ENCODE data around the gene CRLF1.

Gene CRLF1

GRCh38 chr19:18606281-18607225 lies at the start of gene CRLF1:
CRLF1 (minus strand) TSS chr19:18606799; CDS start chr19:18606656, 143 bp downstream.
- H3K36me3 ChIP-seq (ENCODE audit: control insufficient read depth, insufficient read depth, low read length) = no peaks in the 10 kb centered on the region
- no peak within 1 kb of the TSS for H3K27ac ChIP-seq (ENCODE audit: low read depth, low read length)
- H3K9me3 ChIP-seq (ENCODE audit: control insufficient read depth, insufficient read depth, low read depth, low read length) = no peaks in the 10 kb centered on the region
- H3K27me3 ChIP-seq (ENCODE audit: control insufficient read depth, insufficient read depth, low read length) = peaks cover 95% of the 10 kb centered on the region
- peak within 1 kb of the TSS; percentile 52 for H3K4me3 ChIP-seq (ENCODE audit: low read depth, low read length)
- peak within 1 kb of the TSS; percentile 43 for H3K9ac ChIP-seq (ENCODE audit: low read length)
- peaks cover 54% of the 10 kb centered on the region for H3K4me1 ChIP-seq (ENCODE audit: control insufficient read depth, insufficient read depth, low read length)

GRCh38 chr19:18655173-18655844 lies 48.7 kb upstream of the CRLF1 start:
- Histone ChIP-seq H3K4me1 (ENCODE audit: control insufficient read depth, insufficient read depth, low read length) (peaks cover 37% of the 10 kb centered on the region), H3K9me3 (ENCODE audit: control insufficient read depth, insufficient read depth, low read depth, low read length) (no peaks in the 10 kb centered on the region), H3K9ac (ENCODE audit: low read length) (no peak overlapping the region), H3K4me3 (ENCODE audit: low read depth, low read length) (no peak overlapping the region), H3K27me3 (ENCODE audit: control insufficient read depth, insufficient read depth, low read length) (peaks cover 6% of the 10 kb centered on the region; the same call in 1 of the 2 replicates), H3K27ac (ENCODE audit: low read depth, low read length) (no peak overlapping the region), H3K36me3 (ENCODE audit: control insufficient read depth, insufficient read depth, low read length) (no peaks in the 10 kb centered on the region)

- no peaks in the 10 kb centered on the region for H3K9me3 ChIP-seq (ENCODE audit: control insufficient read depth, insufficient read depth, low read depth, low read length)
- H3K4me3 ChIP-seq (ENCODE audit: low read depth, low read length) = no peak overlapping the region
- peaks cover 39% of the 10 kb centered on the region for H3K4me1 ChIP-seq (ENCODE audit: control insufficient read depth, insufficient read depth, low read length)
- H3K9ac ChIP-seq (ENCODE audit: low read length) = no peak overlapping the region
- H3K27me3 ChIP-seq (ENCODE audit: control insufficient read depth, insufficient read depth, low read length) = peaks cover 8% of the 10 kb centered on the region; the same call in 1 of the 2 replicates
- H3K27ac ChIP-seq (ENCODE audit: low read depth, low read length) = no peak overlapping the region
- H3K36me3 ChIP-seq (ENCODE audit: control insufficient read depth, insufficient read depth, low read length) = no peaks in the 10 kb centered on the region
These were observed 47.9 kb upstream of the CRLF1 start for GRCh38 chr19:18654469-18654868.

- H3K36me3 ChIP-seq (ENCODE audit: control insufficient read depth, insufficient read depth, low read length) = no peaks in the 10 kb centered on the region
- peaks cover 41% of the 10 kb centered on the region for H3K4me1 ChIP-seq (ENCODE audit: control insufficient read depth, insufficient read depth, low read length)
- H3K27ac ChIP-seq (ENCODE audit: low read depth, low read length) = no peak overlapping the region
- H3K9ac ChIP-seq (ENCODE audit: low read length) = no peak overlapping the region
- H3K9me3 ChIP-seq (ENCODE audit: control insufficient read depth, insufficient read depth, low read depth, low read length) = no peaks in the 10 kb centered on the region
- H3K4me3 ChIP-seq (ENCODE audit: low read depth, low read length) = no peak overlapping the region
- H3K27me3 ChIP-seq (ENCODE audit: control insufficient read depth, insufficient read depth, low read length) = peaks cover 8% of the 10 kb centered on the region; the same call in 1 of the 2 replicates
These were observed 47.3 kb upstream of the CRLF1 start for GRCh38 chr19:18653853-18654252.

- Histone ChIP-seq H3K4me1 (ENCODE audit: control insufficient read depth, insufficient read depth, low read length) (peaks cover 39% of the 10 kb centered on the region), H3K36me3 (ENCODE audit: control insufficient read depth, insufficient read depth, low read length) (no peaks in the 10 kb centered on the region), H3K4me3 (ENCODE audit: low read depth, low read length) (no peak overlapping the region), H3K27me3 (ENCODE audit: control insufficient read depth, insufficient read depth, low read length) (peaks cover 4% of the 10 kb centered on the region; the same call in 1 of the 2 replicates), H3K9me3 (ENCODE audit: control insufficient read depth, insufficient read depth, low read depth, low read length) (no peaks in the 10 kb centered on the region), H3K27ac (ENCODE audit: low read depth, low read length) (no peak overlapping the region), H3K9ac (ENCODE audit: low read length) (no peak overlapping the region)
These were observed 45.1 kb upstream of the CRLF1 start for GRCh38 chr19:18651733-18652132.

- Histone ChIP-seq H3K4me1 (ENCODE audit: control insufficient read depth, insufficient read depth, low read length) (peaks cover 42% of the 10 kb centered on the region), H3K27ac (ENCODE audit: low read depth, low read length) (no peak overlapping the region), H3K27me3 (ENCODE audit: control insufficient read depth, insufficient read depth, low read length) (peaks cover 4% of the 10 kb centered on the region; the same call in 1 of the 2 replicates), H3K9ac (ENCODE audit: low read length) (no peak overlapping the region), H3K9me3 (ENCODE audit: control insufficient read depth, insufficient read depth, low read depth, low read length) (no peaks in the 10 kb centered on the region), H3K4me3 (ENCODE audit: low read depth, low read length) (no peak overlapping the region), H3K36me3 (ENCODE audit: control insufficient read depth, insufficient read depth, low read length) (no peaks in the 10 kb centered on the region)
These were observed 44.7 kb upstream of the CRLF1 start for GRCh38 chr19:18651300-18651699.

- peaks cover 4% of the 10 kb centered on the region; the same call in 1 of the 2 replicates for H3K27me3 ChIP-seq (ENCODE audit: control insufficient read depth, insufficient read depth, low read length)
These were observed 44.0 kb upstream of the CRLF1 start for GRCh38 chr19:18650468-18651041.

GRCh38 chr19:18650021-18650390 lies 43.4 kb upstream of the CRLF1 start:
- Histone ChIP-seq H3K4me1 (ENCODE audit: control insufficient read depth, insufficient read depth, low read length) (peaks cover 46% of the 10 kb centered on the region), H3K27ac (ENCODE audit: low read depth, low read length) (no peak overlapping the region; the same call in 1 of the 2 replicates), H3K36me3 (ENCODE audit: control insufficient read depth, insufficient read depth, low read length) (no peaks in the 10 kb centered on the region), H3K4me3 (ENCODE audit: low read depth, low read length) (peak overlapping the region; percentile 34; the same call in 1 of the 2 replicates), H3K9ac (ENCODE audit: low read length) (peak overlapping the region; percentile 67), H3K9me3 (ENCODE audit: control insufficient read depth, insufficient read depth, low read depth, low read length) (no peaks in the 10 kb centered on the region), H3K27me3 (ENCODE audit: control insufficient read depth, insufficient read depth, low read length) (peaks cover 4% of the 10 kb centered on the region; the same call in 1 of the 2 replicates)

More at GRCh38 chr19:18650468-18651041, 44.0 kb upstream of the CRLF1 start:
- Histone ChIP-seq H3K4me1 (ENCODE audit: control insufficient read depth, insufficient read depth, low read length) (peaks cover 42% of the 10 kb centered on the region), H3K36me3 (ENCODE audit: control insufficient read depth, insufficient read depth, low read length) (no peaks in the 10 kb centered on the region), H3K27ac (ENCODE audit: low read depth, low read length) (no peak overlapping the region; the same call in 1 of the 2 replicates), H3K9me3 (ENCODE audit: control insufficient read depth, insufficient read depth, low read depth, low read length) (no peaks in the 10 kb centered on the region), H3K4me3 (ENCODE audit: low read depth, low read length) (no peak overlapping the region; the same call in 1 of the 2 replicates), H3K9ac (ENCODE audit: low read length) (peak overlapping the region; percentile 67)

- peaks cover 50% of the 10 kb centered on the region for H3K4me1 ChIP-seq (ENCODE audit: control insufficient read depth, insufficient read depth, low read length)
These were observed 42.9 kb upstream of the CRLF1 start for GRCh38 chr19:18649371-18650020.

GRCh38 chr19:18648973-18649315 lies 42.3 kb upstream of the CRLF1 start:
- peak overlapping the region; percentile 34; the same call in 1 of the 2 replicates for H3K4me3 ChIP-seq (ENCODE audit: low read depth, low read length)
- H3K27ac ChIP-seq (ENCODE audit: low read depth, low read length) = no peak overlapping the region
- H3K27me3 ChIP-seq (ENCODE audit: control insufficient read depth, insufficient read depth, low read length) = peaks cover 4% of the 10 kb centered on the region; the same call in 1 of the 2 replicates
- H3K4me1 ChIP-seq (ENCODE audit: control insufficient read depth, insufficient read depth, low read length) = peaks cover 54% of the 10 kb centered on the region
- H3K9me3 ChIP-seq (ENCODE audit: control insufficient read depth, insufficient read depth, low read depth, low read length) = no peaks in the 10 kb centered on the region
- peak overlapping the region; percentile 1 for H3K9ac ChIP-seq (ENCODE audit: low read length)
- H3K36me3 ChIP-seq (ENCODE audit: control insufficient read depth, insufficient read depth, low read length) = no peaks in the 10 kb centered on the region

More at GRCh38 chr19:18649371-18650020, 42.9 kb upstream of the CRLF1 start:
- Histone ChIP-seq H3K27me3 (ENCODE audit: control insufficient read depth, insufficient read depth, low read length) (peaks cover 4% of the 10 kb centered on the region; the same call in 1 of the 2 replicates), H3K4me3 (ENCODE audit: low read depth, low read length) (peak overlapping the region; percentile 34; the same call in 1 of the 2 replicates), H3K9me3 (ENCODE audit: control insufficient read depth, insufficient read depth, low read depth, low read length) (no peaks in the 10 kb centered on the region), H3K36me3 (ENCODE audit: control insufficient read depth, insufficient read depth, low read length) (no peaks in the 10 kb centered on the region), H3K27ac (ENCODE audit: low read depth, low read length) (no peak overlapping the region; the same call in 1 of the 2 replicates), H3K9ac (ENCODE audit: low read length) (peak overlapping the region; percentile 67)

Data from HUES6 (cell line).